PC-3 (cell line): ENCODE data around the gene ZFHX2. TPM values are rescaled to one million over a fixed set of nuclear protein-coding genes. Genes with fewer than 3 reads are reported as not detected.

Experiments used
- ATAC-seq: fragments of 200-7000 bp; cut with Tn5 transposase; 2 replicates; pipeline ENCODE4 v1.9.1; 2020; ENCODE audit warnings: mild to moderate bottlenecking, moderate library complexity
- BruUV-seq: library from RNA; stranded (reverse); fragments of 400-500 nt; replicated peaks from 2 replicates; lab custom pipeline; 2021; lab: Mats Ljungman, UMichigan
- CTCF ChIA-PET: fragments of 300-600 bp; sonication (Branson Sonifier 250); formaldehyde crosslinking; loops from one replicate; lab custom pipeline; 2022; ENCODE audit warnings: antibody characterized with exemption; lab: Charles Lee
- POLR2A ChIA-PET: fragments of 300-600 bp; sonication (Branson Sonifier 250); formaldehyde crosslinking; loops from one replicate; lab custom pipeline; 2022; ENCODE audit warnings: antibody characterized with exemption; ENCODE audit not compliant: unreplicated experiment; lab: Charles Lee
- DNase-seq: peaks from one replicate; pipeline ENCODE4 v3.0.0-alpha.2; 2015
- H2AFZ ChIP-seq: fragments of 300-600 bp; sonication (generic); 2 replicates; pipeline ENCODE4 v1.6.0; 2016; ENCODE audit warnings: antibody characterized with exemption, low read length
- H3F3A ChIP-seq: fragments of 300-600 bp; sonication (generic); one replicate; pipeline ENCODE4 v1.6.0; 2017; ENCODE audit warnings: antibody characterized with exemption, low read length, control low read depth, mild to moderate bottlenecking; ENCODE audit not compliant: unreplicated experiment
- H3K27ac ChIP-seq: fragments of 300-600 bp; sonication (generic); 2 replicates; pipeline ENCODE4 v1.5.1; 2016; ENCODE audit warnings: mild to moderate bottlenecking, low read length
- H3K27me3 ChIP-seq: fragments of 300-600 bp; sonication (generic); 2 replicates; pipeline ENCODE4 v1.6.1; 2016; ENCODE audit warnings: low read length, mixed read lengths
- H3K36me3 ChIP-seq: fragments of 300-600 bp; sonication (generic); 2 replicates; pipeline ENCODE4 v1.6.1; 2016; ENCODE audit warnings: low read depth, mixed run types, low read length, mixed read lengths
- H3K4me1 ChIP-seq: fragments of 300-600 bp; sonication (generic); 2 replicates; pipeline ENCODE4 v1.5.1; 2016; ENCODE audit warnings: low read length; ENCODE audit not compliant: insufficient read depth
- H3K4me2 ChIP-seq: fragments of 300-600 bp; sonication (generic); 2 replicates; pipeline ENCODE4 v1.6.0; 2016; ENCODE audit warnings: low read length
- H3K4me3 ChIP-seq: fragments of 300-600 bp; sonication (generic); 2 replicates; pipeline ENCODE4 v1.5.1; 2016; ENCODE audit warnings: mild to moderate bottlenecking, low read length, mixed read lengths
- H3K79me2 ChIP-seq: fragments of 300-600 bp; sonication (generic); 2 replicates; pipeline ENCODE4 v1.6.1; 2017; ENCODE audit warnings: low read length, mixed read lengths
- H3K9ac ChIP-seq: fragments of 300-600 bp; sonication (generic); 2 replicates; pipeline ENCODE4 v1.6.0; 2016; ENCODE audit warnings: mild to moderate bottlenecking, low read length
- H3K9me2 ChIP-seq: fragments of 300-600 bp; sonication (generic); replicated peaks from 2 replicates; pipeline ENCODE4 v1.6.1; 2016; ENCODE audit warnings: mixed run types, low read length, mixed read lengths
- H3K9me3 ChIP-seq: fragments of 300-600 bp; sonication (generic); 2 replicates; pipeline ENCODE4 v1.6.1; 2016; ENCODE audit warnings: low read length, mixed read lengths
- H4K20me1 ChIP-seq: fragments of 300-600 bp; sonication (generic); 2 replicates; pipeline ENCODE4 v1.6.1; 2016; ENCODE audit warnings: low read length, mixed read lengths
- CTCF ChIP-seq: fragments of 300-600 bp; sonication (generic); conservative IDR thresholded peaks from 2 replicates; pipeline ENCODE4 v1.5.1; 2017; ENCODE audit warnings: antibody characterized with exemption, low read depth, mild to moderate bottlenecking, low read length
- EZH2 ChIP-seq: fragments of 300-600 bp; sonication (generic); IDR thresholded peaks from one replicate; pipeline ENCODE4 v1.6.1; 2017; ENCODE audit warnings: antibody characterized with exemption, mild to moderate bottlenecking, low read length; ENCODE audit not compliant: unreplicated experiment
- EZH2phosphoT487 ChIP-seq: fragments of 300-600 bp; sonication (generic); IDR thresholded peaks from 2 replicates; pipeline ENCODE4 v1.6.1; 2018; ENCODE audit warnings: mild to moderate bottlenecking, antibody characterized with exemption, low read length, borderline replicate concordance
- intact Hi-C: fragments of 100-400 bp; cut with micrococcal nuclease; formaldehyde crosslinking; loops from 2 replicates; pipeline ENCODE4 v1.9.0; 2023
- total RNA-seq: library from RNA; depleted of rRNA; stranded (reverse); fragments of >200 nt; gene quantifications from 2 replicates; pipeline ENCODE4 v1.2.3, GENCODE V29; 2014

Gene ZFHX2
- total RNA-seq, 1 experiment from 2014 or later = 0.55 TPM

DNA sequence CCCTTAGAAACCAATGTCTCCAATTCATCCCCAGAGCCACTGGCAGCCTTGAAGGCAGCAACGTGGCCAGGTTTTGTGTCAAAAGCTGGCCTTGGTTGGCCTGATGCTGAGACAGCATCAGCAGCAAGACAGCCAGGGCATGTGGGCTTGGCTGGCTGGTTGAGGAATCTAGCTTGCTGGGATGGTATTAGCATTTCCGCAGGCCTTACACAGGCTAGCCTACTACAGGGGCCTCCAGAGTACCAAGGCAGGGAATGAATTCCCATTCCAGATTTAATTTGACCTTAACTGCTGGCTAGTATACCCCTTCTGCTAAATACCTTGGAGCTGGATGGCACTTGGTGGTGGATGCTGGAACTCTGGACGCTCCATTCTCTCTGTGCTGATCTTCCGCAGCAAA is 66.2 kb downstream of the ZFHX2 start:
- no peak for DNase-seq
- Histone ChIP-seq H3K9me3 (no peaks in the 10 kb centered on the region), H3K9ac (no peak overlapping the region), H3K4me2 (no peak overlapping the region), H3K9me2 (no peaks in the 10 kb centered on the region), H3K4me3 (no peak overlapping the region), H4K20me1 (0 out of 2 replicates have a peak, but pooled peaks cover 10% of the 10 kb centered on the region), H3K4me1 (no peaks in the 10 kb centered on the region), H2AFZ (no peak overlapping the region), H3K27ac (no peak overlapping the region), H3K36me3 (peaks cover 34% of the 10 kb centered on the region; the same call in 1 of the 2 replicates), H3K79me2 (no peaks in the 10 kb centered on the region), H3F3A (no peaks in the 10 kb centered on the region), H3K27me3 (no peaks in the 10 kb centered on the region)
- intact Hi-C loops = no loop called here
- CTCF ChIA-PET = no interaction called here
- no peak for ATAC-seq
- POLR2A ChIA-PET = no interaction called here
- TF ChIP-seq EZH2phosphoT487 = no peak
- no peak for TF ChIP-seq CTCF
- no peak for TF ChIP-seq EZH2
- BruUV-seq = no TSS peak

DNA sequence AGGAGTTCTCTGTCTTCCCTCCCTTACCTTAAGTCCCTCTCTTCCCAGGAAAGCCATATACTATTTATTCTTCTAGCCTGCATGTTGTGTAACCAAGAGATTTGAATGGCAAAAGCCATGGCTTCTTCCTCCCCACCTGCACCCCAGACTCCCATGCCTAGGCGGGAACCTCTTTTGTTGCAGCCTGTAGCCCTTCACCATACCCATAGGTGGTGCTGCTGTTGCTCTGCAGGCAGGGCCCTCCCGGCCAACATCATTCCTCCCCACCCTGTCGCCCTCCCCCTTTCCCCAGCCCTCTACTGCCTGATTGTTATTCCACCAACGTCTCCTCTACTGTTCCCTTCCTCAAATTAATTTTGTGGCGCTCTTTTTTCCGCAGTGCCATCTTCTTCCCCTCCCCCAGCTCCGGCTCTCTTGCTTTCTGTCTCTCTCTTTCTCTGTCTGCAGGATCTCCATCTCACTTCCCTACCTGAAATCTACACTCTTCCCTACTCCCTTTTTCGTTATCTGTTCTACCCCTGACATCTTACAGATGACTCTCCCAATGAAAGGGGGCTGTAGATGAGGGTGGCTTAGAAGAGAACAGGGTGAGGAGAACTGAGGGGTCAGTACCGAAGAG is 68.2 kb downstream of the ZFHX2 start:
- ATAC-seq (peak; percentile 55; the same call in 1 of the 2 replicates), DNase-seq (peak; percentile 15)
- no peak overlapping the region for H2AFZ ChIP-seq
- POLR2A ChIA-PET = no interaction called here
- no peak overlapping the region for H3K9ac ChIP-seq
- no peaks in the 10 kb centered on the region for H3K9me2 ChIP-seq
- peaks cover 46% of the 10 kb centered on the region for H3K36me3 ChIP-seq
- no peaks in the 10 kb centered on the region for H3F3A ChIP-seq
- H3K4me3 ChIP-seq = no peak overlapping the region
- no peaks in the 10 kb centered on the region for H3K79me2 ChIP-seq
- no peaks in the 10 kb centered on the region for H3K27me3 ChIP-seq
- H3K4me2 ChIP-seq = no peak overlapping the region
- no peak overlapping the region for H3K27ac ChIP-seq
- H3K9me3 ChIP-seq = no peaks in the 10 kb centered on the region
- no peaks in the 10 kb centered on the region for H3K4me1 ChIP-seq
- BruUV-seq = no TSS peak
- intact Hi-C loops = no loop called here
- CTCF ChIA-PET = no interaction called here
- 0 out of 2 replicates have a peak, but pooled peaks cover 10% of the 10 kb centered on the region for H4K20me1 ChIP-seq
- TF ChIP-seq CTCF (peak; percentile 50), EZH2phosphoT487 (no peak), EZH2 (no peak)

DNA sequence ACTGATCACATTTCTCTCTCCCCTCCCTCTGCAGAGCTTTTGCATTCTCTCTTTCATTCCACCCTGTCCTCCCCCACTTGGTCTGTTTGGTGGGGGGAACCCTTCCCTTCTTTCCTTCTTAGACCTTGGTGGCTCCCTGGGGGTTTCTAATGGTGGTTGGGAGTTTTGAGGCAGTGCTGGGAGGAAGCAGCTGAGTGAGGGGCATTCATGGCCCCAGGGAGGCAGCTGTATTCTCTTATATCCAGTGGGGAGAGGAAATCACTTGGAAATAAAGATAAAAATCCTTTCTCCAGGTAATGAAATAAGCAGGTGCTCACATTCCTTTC is 68.8 kb downstream of the ZFHX2 start:
- Histone ChIP-seq H3K9ac (no peak overlapping the region), H3K4me1 (no peaks in the 10 kb centered on the region), H3K27ac (no peak overlapping the region), H2AFZ (no peak overlapping the region), H3K9me3 (no peaks in the 10 kb centered on the region), H3K9me2 (no peaks in the 10 kb centered on the region), H3K27me3 (no peaks in the 10 kb centered on the region), H3K4me3 (no peak overlapping the region), H3K4me2 (no peak overlapping the region), H3K79me2 (no peaks in the 10 kb centered on the region), H4K20me1 (0 out of 2 replicates have a peak, but pooled peaks cover 10% of the 10 kb centered on the region), H3F3A (peaks cover 2% of the 10 kb centered on the region), H3K36me3 (peaks cover 44% of the 10 kb centered on the region)
- POLR2A ChIA-PET = no interaction called here
- BruUV-seq = no TSS peak
- TF ChIP-seq EZH2 (no peak), CTCF (no peak), EZH2phosphoT487 (no peak)
- intact Hi-C loops = no loop called here
- no peak for ATAC-seq
- DNase-seq = no peak
- CTCF ChIA-PET = no interaction called here
